Endometrial microvascular endothelial cells (primary cell): ENCODE data around the gene GPATCH4. TPM values are rescaled to one million over a fixed set of nuclear protein-coding genes. Genes with fewer than 3 reads are reported as not detected.
"Not testable (repeated sequence)": the region's sequence is repeated elsewhere in the genome, so short reads cannot be mapped to it uniquely, and the experiment has no call there.

Experiments used
- in situ Hi-C: cut with HindIII; loops from 2 replicates; pipeline ENCODE4 v1.10.0; 2017; ENCODE audit warnings: low sequenced_read_pairs, low pct_unique_long_range_greater_than_20kb; ENCODE audit errors: inconsistent ontology term
- total RNA-seq: library from RNA; depleted of rRNA; stranded (reverse); fragments of >200 nt; gene quantifications from one replicate; pipeline ENCODE4 v1.2.3, GENCODE V29; 2015; ENCODE audit errors: inconsistent ontology term

GPATCH4 gene
- total RNA-seq, 1 donor from 2014 or later: 12.9 TPM

- in situ Hi-C loops: no loop called here
Measured at GRCh38 chr1:156554971-156555370, 46.3 kb downstream of the GPATCH4 start.

GRCh38 chr1:156553860-156554485 is 47.3 kb downstream of the GPATCH4 start:
- in situ Hi-C loops: no loop called here

- in situ Hi-C loops: not testable (repeated sequence)
Measured at GRCh38 chr1:156552937-156553336, 48.3 kb downstream of the GPATCH4 start.

GRCh38 chr1:156552518-156552917 is 48.8 kb downstream of the GPATCH4 start:
- in situ Hi-C loops: no loop called here

GRCh38 chr1:156551869-156552268 is 49.4 kb downstream of the GPATCH4 start:
- in situ Hi-C loops: no loop called here

GRCh38 chr1:156551066-156551643 is 50.1 kb downstream of the GPATCH4 start:
- in situ Hi-C loops: no loop called here

- in situ Hi-C loops: no loop called here
Measured at GRCh38 chr1:156550346-156550745, 50.9 kb downstream of the GPATCH4 start.

- in situ Hi-C loops: no loop called here
Measured at GRCh38 chr1:156549831-156550230, 51.4 kb downstream of the GPATCH4 start.

GRCh38 chr1:156549390-156549789 is 51.9 kb downstream of the GPATCH4 start:
- in situ Hi-C loops: no loop called here

- in situ Hi-C loops: no loop called here
Measured at GRCh38 chr1:156547982-156548381, 53.3 kb downstream of the GPATCH4 start.

GRCh38 chr1:156547434-156547833 is 53.8 kb downstream of the GPATCH4 start:
- in situ Hi-C loops: no loop called here

- in situ Hi-C loops: no loop called here
Measured at GRCh38 chr1:156546267-156546666, 55.0 kb downstream of the GPATCH4 start.

GRCh38 chr1:156544592-156545102 is 56.6 kb downstream of the GPATCH4 start:
- in situ Hi-C loops: no loop called here

Other genes with a start within 250 kb of the GPATCH4 start
- not detected for gene RHBG, start 232.3 kb downstream of the GPATCH4 start, total RNA-seq
- gene MEF2D, start 100.7 kb downstream of the GPATCH4 start, total RNA-seq: 53.5 TPM
- 39.4 TPM for gene IQGAP3, start 28.9 kb downstream of the GPATCH4 start, total RNA-seq
- not detected for gene TTC24, start 21.8 kb downstream of the GPATCH4 start, total RNA-seq
- 92.0 TPM for gene NAXE, start 9.7 kb downstream of the GPATCH4 start, total RNA-seq
- not detected for gene HAPLN2, start 17.9 kb upstream of the GPATCH4 start, total RNA-seq
- not detected for gene BCAN, start 40.6 kb upstream of the GPATCH4 start, total RNA-seq
- 239 TPM for gene NES, start 75.9 kb upstream of the GPATCH4 start, total RNA-seq
- gene CRABP2, start 104.1 kb upstream of the GPATCH4 start, total RNA-seq: not detected
- gene METTL25B, start 127.0 kb upstream of the GPATCH4 start, total RNA-seq: 3.1 TPM
- 21.4 TPM for gene ISG20L2, start 127.3 kb upstream of the GPATCH4 start, total RNA-seq
- gene MRPL24, start 139.6 kb upstream of the GPATCH4 start, total RNA-seq: 87.7 TPM
- gene HDGF, start 150.2 kb upstream of the GPATCH4 start, total RNA-seq: 299 TPM
- gene PRCC, start 166.1 kb upstream of the GPATCH4 start, total RNA-seq: 48.2 TPM
- 0.19 TPM for gene SH2D2A, start 215.4 kb upstream of the GPATCH4 start, total RNA-seq